Epidermal melanocyte (primary cell): Measurements from ENCODE around the gene FERMT1.
"Not testable (repeated sequence)": the region's sequence is repeated elsewhere in the genome, so short reads cannot be mapped to it uniquely, and the experiment has no call there.

Source experiments
- DNase-seq: peaks from one replicate; pipeline ENCODE4 v3.0.0; 2011; ENCODE audit warnings: low spot score; ENCODE audit not compliant: insufficient read length

FERMT1 gene

DNA sequence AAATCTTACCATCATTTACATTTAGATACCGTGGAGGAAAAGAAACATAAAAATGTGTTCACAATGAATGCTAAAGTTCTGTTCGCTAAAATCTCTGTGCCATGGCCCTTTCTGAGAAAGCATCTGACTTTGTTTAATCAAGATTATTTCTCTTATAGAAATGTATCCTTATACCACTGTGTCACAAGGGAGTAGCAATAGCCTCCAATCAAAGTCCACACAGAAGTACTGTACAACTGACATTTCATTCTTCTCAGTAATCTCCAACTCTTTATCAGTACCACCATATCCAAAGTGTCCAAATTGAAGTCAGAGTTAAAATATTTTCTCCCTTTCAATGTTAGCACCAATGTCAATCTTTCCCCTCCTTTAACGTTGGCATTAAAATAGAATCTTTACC, 6.1 kb downstream of the FERMT1 start:
- DNase-seq = no peak

DNA sequence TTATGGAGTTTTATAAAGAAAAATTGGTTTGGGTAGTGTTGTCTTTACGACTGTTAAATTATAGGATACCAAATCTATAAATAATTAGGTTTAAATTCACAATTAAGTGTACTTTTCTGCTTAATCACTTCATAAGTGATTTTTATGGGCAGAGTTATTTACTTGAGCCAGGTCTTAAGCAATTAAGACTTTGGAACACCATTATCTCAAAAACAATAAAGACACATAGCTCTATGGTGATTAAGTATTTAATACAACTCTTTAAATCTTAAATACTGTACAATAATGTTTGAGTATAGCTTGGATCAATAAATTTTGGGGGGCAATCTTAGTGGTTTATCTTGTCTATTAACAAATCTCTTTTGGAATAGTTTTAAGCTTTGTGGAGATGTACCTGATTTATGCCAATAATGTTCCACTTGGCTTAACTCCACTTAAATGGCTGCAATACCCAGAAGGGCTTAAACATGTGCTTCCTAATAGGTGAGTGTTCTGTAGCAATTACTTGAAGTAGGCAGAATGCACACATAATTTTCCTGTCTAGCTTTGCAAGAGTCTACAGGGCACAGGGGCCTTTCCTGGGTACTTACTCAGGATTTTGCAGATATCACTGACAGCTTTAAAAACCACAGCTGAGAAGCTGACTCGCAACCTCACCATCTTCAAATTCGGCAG, 7.5 kb downstream of the FERMT1 start:
- no peak for DNase-seq

DNA sequence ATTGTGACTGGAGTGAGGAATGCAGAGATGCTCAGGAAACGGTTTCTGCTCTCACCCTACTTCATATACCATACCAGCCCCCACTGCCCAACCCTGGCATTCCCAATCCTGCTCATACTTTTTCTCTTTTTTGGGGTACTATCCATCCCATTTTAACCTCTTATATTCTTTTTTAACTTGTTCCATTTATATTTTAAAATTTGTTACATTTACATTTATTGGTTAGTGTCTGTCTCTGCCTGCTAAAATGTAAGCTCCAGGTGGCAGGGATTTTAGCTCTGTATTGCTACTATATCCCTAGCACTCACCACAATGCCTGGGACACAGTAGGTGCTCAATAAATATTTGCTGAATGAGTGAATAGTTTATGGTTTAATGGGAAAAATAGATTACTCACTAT, 8.1 kb downstream of the FERMT1 start:
- no peak for DNase-seq

DNA sequence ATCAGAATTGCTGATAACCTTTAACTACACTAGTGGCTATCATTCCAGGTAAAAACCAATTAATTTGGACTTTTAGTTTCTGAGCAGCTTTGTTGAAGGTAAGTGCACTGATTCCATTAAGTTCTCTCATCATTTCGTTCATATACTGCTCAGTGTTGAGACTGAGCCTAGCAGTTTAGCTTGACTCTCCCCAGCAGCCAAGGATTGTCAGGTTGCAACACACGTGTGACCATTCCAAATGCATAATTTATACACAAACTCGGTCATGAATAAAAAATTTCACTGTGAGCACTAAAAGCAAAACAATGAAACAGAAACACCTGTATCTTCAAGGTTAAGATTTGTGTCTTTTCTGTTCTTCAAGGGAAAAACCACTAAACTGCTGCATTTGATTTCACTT, 8.9 kb downstream of the FERMT1 start:
- DNase-seq = no peak

DNA sequence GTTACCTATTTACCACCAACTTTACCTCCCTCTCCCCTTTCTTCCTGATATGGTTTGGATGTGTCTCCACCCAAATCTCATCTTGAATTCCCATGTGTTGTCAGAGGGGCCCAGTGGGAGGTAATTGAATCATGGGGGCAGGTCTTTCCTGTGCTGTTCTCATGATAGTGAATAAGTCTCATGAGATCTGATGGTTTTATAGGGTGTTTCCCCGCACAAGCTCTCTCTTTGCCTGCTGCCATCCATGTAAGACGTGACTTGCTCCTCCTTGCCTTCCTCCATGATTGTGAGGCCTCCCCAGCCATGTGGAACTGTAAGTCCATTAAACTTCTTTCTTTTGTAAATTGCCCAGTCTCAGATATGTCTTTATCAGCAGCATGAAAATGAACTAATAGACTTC, 9.9 kb downstream of the FERMT1 start:
- not testable (repeated sequence) for DNase-seq

DNA sequence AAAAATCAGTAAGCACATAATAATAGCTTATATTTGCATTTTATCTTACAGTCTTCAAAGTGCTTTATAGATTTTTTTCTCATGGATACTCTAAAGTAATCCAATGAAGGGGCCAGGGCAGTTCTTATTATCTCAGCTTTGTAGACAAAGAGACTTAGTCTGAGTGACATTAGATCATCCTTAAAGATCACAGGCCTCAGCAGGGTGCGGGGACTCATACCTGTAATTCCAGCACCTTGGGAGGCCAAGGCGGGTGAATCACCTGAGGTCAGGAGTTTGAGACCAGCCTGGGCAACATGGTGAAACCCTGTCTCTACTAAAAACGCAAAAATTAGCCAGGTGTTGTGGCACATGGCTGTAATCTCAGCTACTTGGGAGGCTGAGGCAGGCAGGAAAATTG, 14.5 kb downstream of the FERMT1 start:
- DNase-seq = no peak

DNA sequence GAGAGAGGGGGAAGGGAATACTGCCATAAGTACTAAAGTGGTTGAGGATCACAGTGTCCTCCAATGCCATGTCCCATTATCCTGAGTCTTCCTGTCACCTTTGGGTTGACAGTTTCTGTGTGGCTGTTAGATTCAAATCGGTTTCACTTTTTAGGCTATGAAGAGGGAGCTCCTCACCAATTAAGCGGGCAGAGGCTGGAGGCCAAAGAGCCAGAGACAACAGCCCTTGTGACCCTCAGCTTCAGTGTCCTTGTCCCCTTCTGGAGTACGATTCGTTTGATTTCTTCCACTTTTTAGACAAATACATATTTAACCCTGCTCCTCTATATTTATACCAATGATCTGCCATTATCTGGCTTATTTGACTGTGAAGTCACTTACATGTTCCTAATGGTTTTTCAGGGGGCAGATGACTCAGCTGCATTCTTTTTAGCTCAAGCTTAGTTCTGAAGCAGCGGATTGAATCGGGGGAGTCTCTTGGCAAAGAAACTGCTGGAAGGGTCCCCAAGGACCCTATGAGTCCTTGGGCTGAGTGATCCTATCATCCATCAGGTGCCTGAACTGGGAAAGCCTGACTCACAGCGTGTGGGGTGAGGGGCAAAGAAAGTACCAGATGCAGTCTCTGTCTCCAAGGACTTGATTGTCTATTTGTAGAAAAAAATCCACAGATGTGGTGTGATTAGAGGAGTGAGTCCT, 18.2 kb downstream of the FERMT1 start:
- DNase-seq = no peak

DNA sequence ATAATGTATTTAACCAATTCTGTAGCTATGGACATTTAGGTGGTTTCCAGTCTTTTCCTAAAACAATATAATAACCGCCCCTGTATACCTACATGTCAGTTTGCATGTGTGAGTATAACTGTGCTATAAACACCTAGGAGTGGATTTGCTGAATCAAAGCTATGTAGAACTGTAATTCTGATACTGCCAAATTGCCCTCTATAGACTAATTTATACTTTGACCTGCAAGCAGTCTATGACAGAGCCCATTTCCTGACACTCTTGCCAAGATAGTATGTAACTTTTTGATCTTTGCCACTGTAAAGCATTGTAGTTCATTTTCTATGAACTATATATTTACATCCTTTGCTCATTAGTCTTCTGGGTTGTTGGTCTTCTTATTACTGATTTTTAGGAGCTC, 19.5 kb downstream of the FERMT1 start:
- no peak for DNase-seq

DNA sequence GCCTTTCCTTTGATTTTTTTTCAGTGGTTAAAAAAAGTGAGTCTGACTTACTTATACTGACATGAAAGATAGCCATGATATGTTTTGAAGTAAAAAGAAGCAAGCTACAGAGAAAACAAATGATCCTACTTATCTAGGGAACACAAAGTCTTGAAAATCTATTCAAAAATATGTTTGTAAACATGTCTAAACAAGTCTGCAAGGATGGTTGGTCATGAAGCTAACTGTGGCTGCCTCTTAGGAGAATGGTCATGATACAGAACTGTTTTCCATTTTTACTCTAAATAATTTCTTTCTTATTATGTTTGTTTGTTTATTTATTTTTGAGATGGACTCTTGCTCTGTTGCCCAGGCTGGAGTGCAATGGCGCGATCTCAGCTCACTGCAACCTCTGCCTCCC, 21.5 kb downstream of the FERMT1 start:
- DNase-seq = no peak

DNA sequence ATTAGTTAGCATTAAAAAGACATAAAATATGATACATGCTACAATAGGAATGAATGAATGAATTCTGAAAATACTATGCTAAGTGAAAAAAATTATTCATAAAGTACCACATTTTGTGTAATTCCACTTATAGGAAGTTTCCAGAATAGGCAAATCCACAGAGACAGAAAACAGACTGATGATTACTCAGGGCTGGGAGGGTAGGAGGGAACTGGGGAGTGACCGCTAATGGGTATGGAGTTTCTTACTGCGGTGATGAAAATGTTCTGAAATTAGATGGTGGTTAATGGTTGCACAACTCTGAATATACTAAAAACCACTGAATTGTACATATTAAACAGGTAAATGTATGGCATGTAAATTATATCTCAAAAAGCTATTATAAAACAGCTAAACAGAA, 22.6 kb downstream of the FERMT1 start:
- DNase-seq = no peak

DNA sequence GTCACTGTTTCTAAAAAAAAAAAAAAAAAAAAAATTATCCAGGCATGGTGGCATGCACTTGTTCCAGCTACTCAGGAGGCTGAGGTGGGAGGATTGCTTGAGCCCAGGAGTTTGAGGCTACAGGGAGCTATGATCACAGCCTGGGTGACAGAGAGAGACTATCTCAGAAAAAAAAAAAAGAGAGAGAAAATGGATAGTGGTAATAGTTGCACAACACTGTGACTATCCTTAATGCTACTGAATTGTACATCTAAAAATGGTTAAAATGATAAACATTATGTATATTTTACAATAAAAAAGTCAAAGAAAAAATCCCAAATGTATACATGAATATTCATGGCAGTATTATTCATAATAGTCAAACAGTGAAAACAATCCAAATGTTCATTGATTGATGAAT, 23.0 kb downstream of the FERMT1 start:
- no peak for DNase-seq

DNA sequence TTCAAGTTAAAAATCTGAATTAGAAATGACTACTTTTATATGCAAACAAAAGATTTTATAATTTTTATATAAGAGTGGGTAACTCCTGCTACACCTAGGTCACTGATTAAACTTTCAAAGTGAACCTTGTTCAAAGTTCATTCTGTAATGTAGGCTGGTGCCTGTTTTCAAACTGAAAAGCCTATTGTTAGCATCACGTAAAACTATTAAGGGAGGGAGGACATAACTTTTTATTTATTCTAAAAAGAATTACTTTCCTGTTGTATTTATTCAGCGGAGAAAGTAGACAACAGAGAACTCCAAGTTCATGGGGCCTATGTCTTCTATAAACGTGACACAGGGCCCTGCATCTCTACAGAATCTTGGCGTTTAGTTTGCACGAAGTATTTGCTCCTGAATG, 27.4 kb downstream of the FERMT1 start:
- DNase-seq = no peak

DNA sequence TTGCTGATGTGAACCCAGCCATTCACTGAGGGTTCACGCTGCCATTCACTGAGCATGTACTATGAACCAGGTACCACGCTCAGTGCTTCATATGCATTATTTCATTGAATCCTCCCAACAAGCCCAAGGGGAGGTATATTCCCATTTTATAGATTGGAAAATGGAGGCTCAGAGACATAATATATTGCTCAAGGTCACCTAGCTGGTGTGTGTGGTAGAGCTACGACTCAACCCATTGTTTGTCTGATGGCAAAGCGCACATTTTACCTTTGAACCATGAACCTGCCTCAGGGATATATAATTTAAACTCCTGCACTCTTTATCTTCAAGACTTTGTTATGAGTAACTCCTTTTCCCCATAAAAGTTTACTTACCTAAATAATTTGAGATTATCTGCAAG, 28.3 kb downstream of the FERMT1 start:
- no peak for DNase-seq

DNA sequence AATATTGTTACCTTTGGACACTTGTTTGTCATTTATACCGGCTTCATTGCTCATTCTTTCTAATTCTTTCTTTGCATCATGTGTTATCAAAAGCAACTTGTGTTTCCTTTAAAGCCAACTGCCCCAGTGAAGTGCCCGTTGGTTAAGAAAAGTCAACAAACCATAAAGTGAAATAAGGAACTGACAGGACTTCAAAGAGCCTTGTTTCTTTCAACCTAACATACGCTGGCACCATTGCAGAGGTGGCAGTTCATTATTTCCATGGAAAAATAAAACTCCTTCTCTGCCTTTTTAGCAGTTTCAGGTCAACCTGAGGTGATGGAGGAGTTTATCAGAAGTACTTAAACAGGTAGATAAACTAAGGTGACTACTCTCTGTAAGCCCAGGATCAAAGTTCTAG, 28.8 kb downstream of the FERMT1 start:
- DNase-seq = no peak

DNA sequence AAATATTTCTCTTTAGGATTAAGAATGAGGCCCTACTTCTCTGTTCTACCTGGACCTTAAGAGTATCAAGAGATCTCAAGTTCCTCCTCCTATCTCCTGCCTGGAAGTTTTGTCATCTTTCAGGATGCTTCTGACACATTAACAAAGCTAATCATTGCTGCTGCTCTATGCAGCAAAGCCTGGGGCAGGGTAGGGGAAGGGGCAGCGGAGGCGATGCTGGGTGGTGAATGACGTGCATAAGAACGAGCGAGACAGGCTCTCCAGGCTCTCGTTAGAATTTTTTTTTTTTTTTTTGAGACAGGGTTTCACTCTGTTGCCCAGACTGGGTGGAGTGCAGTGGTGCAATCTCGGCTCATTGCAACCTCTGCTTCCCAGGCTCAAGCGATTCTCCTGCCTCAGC, 31.2 kb downstream of the FERMT1 start:
- DNase-seq = no peak

DNA sequence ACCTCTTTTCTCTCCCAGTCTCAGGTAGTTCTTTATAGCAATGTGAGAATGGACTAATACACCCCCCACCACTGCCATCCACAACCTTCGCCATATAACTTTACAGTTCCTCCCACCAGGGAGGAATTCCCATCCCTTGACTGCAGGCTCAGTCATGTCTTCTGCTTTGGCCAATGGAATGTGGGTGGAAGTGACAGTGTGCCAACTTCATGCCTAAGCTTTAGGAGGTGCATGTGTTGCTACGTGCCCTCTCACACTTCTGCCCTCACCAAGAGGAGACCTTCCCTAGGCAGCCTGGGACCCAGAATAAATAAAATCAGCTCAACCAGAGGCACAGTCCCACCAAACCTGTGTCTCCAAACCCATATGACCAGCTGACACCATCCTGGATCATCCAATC, 36.0 kb downstream of the FERMT1 start:
- no peak for DNase-seq

DNA sequence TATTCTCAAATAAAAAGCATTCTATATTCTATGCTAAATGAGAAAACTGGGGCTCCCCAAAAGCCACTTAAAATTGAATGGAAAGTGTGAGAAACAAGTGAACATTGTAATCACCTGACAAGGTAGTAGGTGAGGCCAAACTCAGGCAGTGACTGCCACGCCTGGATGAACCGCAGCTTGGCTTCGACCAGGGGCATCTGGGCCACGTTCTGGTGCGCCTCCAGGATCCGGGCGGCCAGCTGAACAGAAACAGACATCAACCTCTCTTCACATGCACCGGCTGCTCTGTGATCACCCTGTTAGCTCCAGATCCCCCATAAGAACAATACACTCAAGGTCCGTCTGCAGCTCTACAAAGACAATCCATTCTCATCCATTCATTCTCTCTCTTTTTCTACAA, 38.9 kb downstream of the FERMT1 start:
- DNase-seq = no peak

DNA sequence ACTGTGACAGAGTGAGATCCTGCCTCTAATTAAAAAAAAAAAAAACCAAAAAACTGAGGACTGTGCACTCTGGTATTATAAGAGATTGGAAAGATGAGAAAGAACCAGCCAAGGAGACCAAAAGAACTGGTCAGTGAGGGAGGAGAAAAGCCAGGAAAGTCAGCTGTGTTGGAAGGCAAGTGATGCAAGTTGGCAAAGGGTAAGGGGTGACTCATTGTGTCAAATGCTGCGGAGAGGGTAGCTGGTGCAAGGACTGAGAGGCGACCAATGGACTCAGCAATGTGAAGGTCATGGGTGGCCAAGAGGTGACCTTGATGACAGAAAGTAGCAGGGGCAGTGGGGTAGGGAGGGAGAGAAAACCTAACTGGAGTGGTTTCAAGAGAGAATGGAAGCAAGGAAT, 41.6 kb downstream of the FERMT1 start:
- DNase-seq = no peak

DNA sequence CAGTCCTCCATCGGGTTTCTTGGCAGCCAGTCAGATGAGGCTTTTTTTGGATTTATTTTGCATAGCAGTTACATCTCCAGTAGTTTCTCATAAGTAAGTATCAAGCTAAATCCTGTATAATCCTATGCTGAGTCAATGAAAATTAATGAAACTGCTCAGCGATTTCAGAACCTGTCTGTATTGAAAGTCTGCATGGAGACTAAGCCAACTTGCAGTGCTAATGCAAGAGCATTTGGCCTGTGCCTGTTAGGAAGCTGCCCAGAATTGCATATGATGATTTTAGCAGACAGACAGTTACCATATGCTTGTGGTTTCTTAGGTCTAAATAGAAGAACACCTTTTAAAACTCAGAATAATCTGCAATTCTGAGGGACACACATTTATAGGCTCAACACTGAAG, 43.8 kb downstream of the FERMT1 start:
- no peak for DNase-seq

DNA sequence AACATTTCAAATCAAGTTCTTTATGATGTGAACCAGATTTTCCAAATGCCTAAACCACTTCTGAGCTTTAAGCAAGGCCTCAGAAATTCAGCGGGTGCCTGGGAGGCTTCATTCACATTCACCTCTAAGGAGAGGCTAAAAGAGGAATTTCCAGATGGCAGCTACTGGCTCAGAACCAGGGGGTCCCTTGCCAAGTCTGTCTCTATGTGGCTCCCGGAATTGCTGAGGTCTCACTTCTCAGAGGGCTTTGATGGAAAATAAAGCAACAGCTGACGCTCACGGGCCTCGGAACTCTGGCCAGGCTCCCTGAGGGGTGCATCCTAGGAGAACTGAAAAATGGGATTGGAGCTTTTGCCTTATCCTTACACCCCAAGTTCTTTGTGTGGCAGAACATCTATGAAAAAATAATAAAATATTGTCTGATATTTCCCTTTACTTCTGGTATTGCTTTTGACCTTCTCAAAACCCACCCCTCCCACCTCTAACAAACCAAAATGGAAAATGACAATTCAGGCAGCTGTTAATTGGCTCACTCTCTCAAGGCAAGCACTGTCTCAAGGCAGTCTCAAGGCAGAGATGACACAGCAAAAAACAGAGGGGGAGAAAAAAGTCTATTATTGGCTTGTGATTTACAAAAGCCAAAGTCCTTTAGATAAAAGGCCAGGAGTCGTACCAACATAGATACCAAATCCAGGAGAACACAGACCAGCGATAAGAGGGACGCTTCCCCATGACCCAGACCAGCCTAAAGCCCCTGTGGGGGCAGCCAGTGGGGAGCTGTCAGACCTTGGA, 47.2 kb downstream of the FERMT1 start:
- DNase-seq = no peak

DNA sequence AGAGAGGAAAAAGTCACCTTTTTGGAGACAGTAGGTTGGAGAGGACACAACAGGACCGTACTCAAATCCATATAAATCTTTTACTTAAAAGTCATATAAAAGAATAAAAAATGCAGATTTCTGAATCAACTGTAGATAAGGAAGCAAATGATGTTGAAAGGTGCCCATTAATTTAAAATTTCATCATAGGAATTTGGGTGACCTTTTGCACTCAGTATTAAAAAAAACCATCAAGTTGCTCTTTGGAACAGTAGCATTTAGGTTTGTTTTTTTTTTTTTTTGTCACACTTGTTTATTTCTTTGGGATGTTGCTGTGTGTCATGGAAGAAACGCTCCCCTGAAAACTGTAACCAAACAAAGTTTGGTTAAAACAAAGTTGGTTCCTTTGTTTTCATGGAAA, 48.0 kb downstream of the FERMT1 start:
- DNase-seq = no peak

DNA sequence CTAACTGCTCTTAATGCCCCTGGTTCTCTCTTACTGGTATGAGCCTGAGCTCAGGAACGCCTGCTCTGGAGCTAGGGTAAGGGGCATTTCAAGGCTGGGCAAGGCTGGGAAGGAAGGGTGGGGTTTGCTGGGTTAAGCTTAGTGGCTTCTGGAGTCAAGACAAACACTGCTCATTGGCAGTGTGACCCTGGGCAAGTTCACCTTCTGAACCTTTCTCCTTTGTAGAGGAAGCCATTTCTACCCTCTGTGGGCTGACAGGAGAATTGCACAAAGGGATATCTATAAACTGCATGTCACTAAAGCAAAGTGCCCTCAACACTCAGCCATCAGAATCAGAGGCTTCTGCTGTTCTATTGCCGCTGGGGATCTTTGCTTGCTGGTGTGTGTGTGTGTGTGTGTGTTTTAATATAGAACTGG, 48.7 kb downstream of the FERMT1 start:
- DNase-seq = no peak
